Suppressor macrophage treated with lipopolysaccharide for 1 hour (primary cell): Measurements from ENCODE around the gene PSMB9.

Experiments used
- DNase-seq, 3 donors: peaks; one replicate each; pipeline ENCODE4 v3.0.0-alpha.2; 2020 to 2022

PSMB9 gene

GRCh38 chr6:32840604-32841246, 13.3 kb upstream of the PSMB9 start:
- DNase-seq: no peak

GRCh38 chr6:32842021-32842650, 11.9 kb upstream of the PSMB9 start:
- no peak for DNase-seq

- DNase-seq: no peak
Measured at GRCh38 chr6:32842690-32843089, 11.3 kb upstream of the PSMB9 start.

- peak in 1 of 3 donors; percentile 32 for DNase-seq
Measured at GRCh38 chr6:32843331-32843978, 10.5 kb upstream of the PSMB9 start.

GRCh38 chr6:32843979-32844838, 9.8 kb upstream of the PSMB9 start, which contains the start of gene PSMB8:
Gene PSMB8, minus strand, starts transcription at chr6:32844047. Its CDS starts 51 bp downstream, at chr6:32843996.
- peak; percentile 95 to 97 (median 97) for DNase-seq

- no peak for DNase-seq
Measured at GRCh38 chr6:32844839-32845383, 9.1 kb upstream of the PSMB9 start.

- DNase-seq: peak; percentile 46 to 58 (median 57)
Measured at GRCh38 chr6:32845384-32845884, 8.6 kb upstream of the PSMB9 start.

GRCh38 chr6:32847004-32847403, 7.0 kb upstream of the PSMB9 start:
- no peak for DNase-seq

GRCh38 chr6:32847795-32848194, 6.2 kb upstream of the PSMB9 start:
- DNase-seq: no peak

- DNase-seq: no peak
Measured at GRCh38 chr6:32849126-32849525, 4.9 kb upstream of the PSMB9 start.

- no peak for DNase-seq
Measured at GRCh38 chr6:32851025-32851424, 3.0 kb upstream of the PSMB9 start.

- DNase-seq: peak in 2 of 3 donors; percentile 58 to 69
Measured at GRCh38 chr6:32852018-32852843, 1.8 kb upstream of the PSMB9 start.

GRCh38 chr6:32852844-32853540, 1.0 kb upstream of the PSMB9 start:
- DNase-seq: peak; percentile 92 to 93 (median 92)

- peak; percentile 77 to 87 (median 84) for DNase-seq
Measured at GRCh38 chr6:32854376-32855178, 585 bp downstream of the PSMB9 start.

- peak in 2 of 3 donors; percentile 38 to 39 for DNase-seq
Measured at GRCh38 chr6:32855467-32856174, 1.6 kb downstream of the PSMB9 start.

GRCh38 chr6:32857156-32857891, 3.3 kb downstream of the PSMB9 start:
- DNase-seq: no peak

- DNase-seq: no peak
Measured at GRCh38 chr6:32858194-32858593, 4.2 kb downstream of the PSMB9 start.

GRCh38 chr6:32860674-32861073, 6.7 kb downstream of the PSMB9 start:
- no peak for DNase-seq

- DNase-seq: no peak
Measured at GRCh38 chr6:32862725-32863124, 8.7 kb downstream of the PSMB9 start.
